ENCODE data around the gene YAP1.

The YAP1 gene

GRCh38 chr11:102276362-102276761 lies 166.1 kb downstream of the YAP1 start:
- no peak for DNase-seq (ENCODE audit: low read depth in 2 of 2)

- no peak for DNase-seq (ENCODE audit: low read depth in 2 of 2)
Observed at GRCh38 chr11:102276783-102277182, 166.5 kb downstream of the YAP1 start.

- DNase-seq (ENCODE audit: low read depth in 2 of 2): no peak
Observed at GRCh38 chr11:102279641-102280170, 169.5 kb downstream of the YAP1 start.

GRCh38 chr11:102280245-102280833 lies 170.1 kb downstream of the YAP1 start:
- no peak for DNase-seq (ENCODE audit: low read depth in 2 of 2)

Data from stimulated activated CD8-positive, alpha-beta memory T cell treated with anti-CD3 and anti-CD28 coated beads, Interleukin-7, amount 100 ng/mL, for 1 hour (primary cell).